Cardiac fibroblast (primary cell): ENCODE measurements around the gene MYLIP.

Source experiments
- DNase-seq, 2 donors: peaks; one replicate each; pipeline versions ENCODE4 v3.0.0 to v3.0.0-alpha.2; 2010; ENCODE audit warnings: low read depth in 2 of 2
- H3K4me3 ChIP-seq, 2 donors: replicated peaks in 1 of 2; 1 replicate in 1 of 2; 2 replicates in 1 of 2; pipeline ENCODE4 v1.5.1; 2011; ENCODE audit warnings: low read depth in 2 of 2, low read length in 2 of 2, mild to moderate bottlenecking in 2 of 2, moderate library complexity in 1 of 2
- TF ChIP-seq, protein P1 (sequence below): IDR thresholded peaks from one replicate; pipeline ENCODE4 v1.5.1; 2011; ENCODE audit warnings: low read depth, mild to moderate bottlenecking, low read length, inconsistent platforms

Gene MYLIP

DNA sequence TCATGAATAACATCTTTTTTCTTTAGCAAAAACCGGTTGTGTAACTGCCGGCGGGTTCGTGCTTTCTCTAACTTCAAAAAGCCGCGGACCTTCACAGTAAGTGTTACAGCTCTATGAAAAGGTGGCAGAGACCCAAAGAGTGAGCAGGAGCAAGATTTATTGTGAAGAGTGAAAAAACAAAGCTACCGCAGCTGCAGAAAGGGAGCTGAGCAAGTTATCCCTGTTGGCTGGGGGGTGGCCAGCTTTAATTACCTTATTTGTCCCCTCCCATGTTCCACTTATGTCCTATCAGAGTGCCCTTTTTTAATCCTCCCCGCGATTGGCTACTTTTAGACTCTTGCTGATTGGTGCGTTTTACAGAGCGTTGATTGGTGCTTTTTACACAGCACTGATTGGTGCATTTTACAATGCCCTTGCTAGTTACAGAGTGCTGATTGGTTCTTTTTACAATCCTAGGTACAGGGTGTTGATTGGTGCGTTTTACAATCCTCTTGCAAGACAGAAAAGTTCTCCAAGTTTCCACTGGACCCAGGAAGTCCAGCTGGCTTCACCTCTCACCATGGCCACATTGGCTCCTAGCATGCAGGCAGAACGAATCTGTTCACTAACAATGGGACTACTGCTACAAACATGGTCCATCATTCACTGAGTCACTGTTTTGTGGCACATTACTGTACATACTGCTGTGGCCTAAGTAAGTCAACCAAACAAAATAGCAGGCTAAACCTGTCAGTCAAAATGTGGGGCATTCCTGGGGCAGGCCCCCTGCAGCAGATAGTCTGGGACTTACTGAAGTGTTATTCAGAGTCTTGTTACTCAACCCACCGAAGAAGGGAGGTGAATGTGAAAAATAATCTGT lies 52.8 kb downstream of the MYLIP start:
- TF ChIP-seq, protein P1, sequence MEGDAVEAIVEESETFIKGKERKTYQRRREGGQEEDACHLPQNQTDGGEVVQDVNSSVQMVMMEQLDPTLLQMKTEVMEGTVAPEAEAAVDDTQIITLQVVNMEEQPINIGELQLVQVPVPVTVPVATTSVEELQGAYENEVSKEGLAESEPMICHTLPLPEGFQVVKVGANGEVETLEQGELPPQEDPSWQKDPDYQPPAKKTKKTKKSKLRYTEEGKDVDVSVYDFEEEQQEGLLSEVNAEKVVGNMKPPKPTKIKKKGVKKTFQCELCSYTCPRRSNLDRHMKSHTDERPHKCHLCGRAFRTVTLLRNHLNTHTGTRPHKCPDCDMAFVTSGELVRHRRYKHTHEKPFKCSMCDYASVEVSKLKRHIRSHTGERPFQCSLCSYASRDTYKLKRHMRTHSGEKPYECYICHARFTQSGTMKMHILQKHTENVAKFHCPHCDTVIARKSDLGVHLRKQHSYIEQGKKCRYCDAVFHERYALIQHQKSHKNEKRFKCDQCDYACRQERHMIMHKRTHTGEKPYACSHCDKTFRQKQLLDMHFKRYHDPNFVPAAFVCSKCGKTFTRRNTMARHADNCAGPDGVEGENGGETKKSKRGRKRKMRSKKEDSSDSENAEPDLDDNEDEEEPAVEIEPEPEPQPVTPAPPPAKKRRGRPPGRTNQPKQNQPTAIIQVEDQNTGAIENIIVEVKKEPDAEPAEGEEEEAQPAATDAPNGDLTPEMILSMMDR = no peak
- no peak for DNase-seq
- no peak overlapping the region for H3K4me3 ChIP-seq

DNA sequence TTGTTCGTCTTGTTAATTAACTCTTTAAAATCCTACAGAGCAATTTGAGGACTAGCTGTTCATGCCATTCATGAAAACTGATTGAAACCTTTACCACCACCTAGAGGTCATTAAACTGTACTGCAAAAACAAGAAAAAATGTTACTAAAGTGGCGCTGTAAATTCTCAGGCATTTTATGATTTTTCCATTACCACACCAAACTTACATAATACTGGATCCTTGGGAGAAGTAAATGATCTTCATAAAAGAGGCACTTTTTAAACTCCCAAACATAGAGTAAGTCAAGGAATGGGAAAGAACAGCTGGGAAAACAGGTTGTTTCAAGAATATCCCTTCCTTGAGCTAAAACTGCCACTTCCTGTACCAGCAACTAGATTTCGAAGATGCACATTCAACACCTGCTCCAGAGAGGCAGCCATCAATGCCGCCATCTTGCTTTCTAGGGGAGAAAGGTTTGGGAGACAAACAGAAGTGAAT lies 54.3 kb downstream of the MYLIP start:
- DNase-seq = peak; percentile 67 to 70
- H3K4me3 ChIP-seq = no peak overlapping the region
- TF ChIP-seq, protein P1 = peak; percentile 58

DNA sequence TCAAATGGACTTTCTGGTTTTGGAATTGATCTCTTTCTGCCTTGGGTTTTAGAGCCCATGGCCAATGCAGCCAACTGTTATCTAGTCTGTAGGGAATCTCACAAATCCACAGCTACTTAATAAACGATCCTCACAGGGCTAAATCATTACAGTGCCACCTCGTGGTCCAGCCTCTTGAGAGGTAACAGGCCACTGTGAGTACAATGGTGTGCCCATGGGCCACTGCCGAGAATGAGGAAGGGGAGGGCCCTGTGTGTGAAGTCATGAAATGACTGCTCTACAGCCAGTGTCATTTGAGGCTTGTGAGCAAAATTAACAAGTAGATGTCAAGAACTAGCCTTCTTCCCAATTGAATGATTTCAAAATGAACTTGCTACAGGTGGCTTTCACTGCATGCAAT lies 55.2 kb downstream of the MYLIP start:
- TF ChIP-seq, protein P1 = peak; percentile 41
- H3K4me3 ChIP-seq = no peak overlapping the region
- DNase-seq = peak; percentile 51

DNA sequence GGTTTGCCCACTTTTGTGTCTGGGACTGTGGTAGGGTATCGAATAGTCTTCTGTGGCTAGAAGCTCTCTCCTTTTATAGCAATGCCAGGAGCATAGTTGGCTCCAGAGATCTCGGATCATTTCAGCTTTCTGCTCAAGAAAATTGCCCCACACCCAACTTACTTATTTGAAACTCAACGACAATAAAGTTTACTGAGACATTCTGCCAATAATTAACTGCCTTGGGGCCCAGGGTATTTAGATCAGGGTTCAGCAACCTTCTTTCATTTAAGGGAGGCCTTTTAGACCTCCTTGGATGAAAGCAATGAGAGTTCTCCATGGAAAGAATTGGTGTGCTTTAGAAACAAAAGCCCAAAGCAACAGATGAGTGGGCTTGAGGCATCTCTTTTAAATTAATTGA lies 55.7 kb downstream of the MYLIP start:
- no peak overlapping the region for H3K4me3 ChIP-seq
- DNase-seq = no peak
- TF ChIP-seq, protein P1 = no peak

DNA sequence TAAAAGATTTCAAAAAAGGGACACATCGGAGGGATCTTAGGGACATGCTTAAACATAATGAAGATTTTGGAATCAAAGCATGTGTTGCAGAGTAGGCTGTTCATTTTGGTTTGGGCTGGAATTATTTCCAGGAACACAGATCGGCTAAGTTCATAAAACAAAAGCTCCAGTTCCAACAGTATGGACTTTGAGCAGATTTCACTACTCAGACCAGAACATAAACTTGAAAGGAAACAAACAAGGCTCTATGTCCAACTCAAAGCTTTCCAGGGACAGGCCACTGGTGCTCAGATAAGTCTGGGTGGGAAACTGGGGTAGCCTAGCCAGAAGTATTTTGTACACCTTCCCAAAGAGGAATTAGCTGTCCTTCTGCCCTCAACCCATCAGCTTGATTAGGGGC lies 58.3 kb downstream of the MYLIP start:
- H3K4me3 ChIP-seq = no peak overlapping the region
- TF ChIP-seq, protein P1 = no peak
- DNase-seq = no peak

DNA sequence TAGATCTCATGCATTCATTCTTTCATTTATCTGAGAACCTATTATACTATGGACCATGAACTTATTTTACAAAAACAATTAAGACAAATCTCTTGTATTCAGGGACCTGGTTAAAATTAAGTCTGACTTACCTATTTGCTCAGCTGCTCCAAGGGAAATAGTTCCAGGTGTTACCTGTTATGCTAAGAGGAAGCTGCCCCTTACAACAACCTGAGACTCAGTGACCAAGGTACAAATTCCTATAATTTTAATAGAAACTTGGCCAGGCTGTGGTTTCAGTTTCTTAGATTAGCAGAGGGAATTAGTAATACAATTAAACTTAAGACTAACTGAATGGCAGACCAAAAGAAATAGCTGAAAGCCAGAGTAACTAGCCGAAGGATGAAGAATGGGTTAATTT lies 61.3 kb downstream of the MYLIP start:
- TF ChIP-seq, protein P1 = no peak
- DNase-seq = no peak
- H3K4me3 ChIP-seq = no peak overlapping the region
